Prostate gland (tissue), 2 donors: ENCODE measurements around the gene EN1.

Experiments used
- CTCF ChIP-seq, 4 experiments: fragments of 200-600 bp in 2 of 4; fragments of 450-650 bp in 2 of 4; sonication (generic) in 2 of 4; IDR thresholded peaks; 1 replicate in 3 of 4; 2 replicates in 1 of 4; pipeline ENCODE4 v1.5.1; 2016 to 2019; ENCODE audit warnings: antibody characterized with exemption in 4 of 4, mild to moderate bottlenecking in 2 of 4, moderate library complexity in 2 of 4
- POLR2A ChIP-seq: fragments of 450-650 bp; IDR thresholded peaks from one replicate; pipeline ENCODE4 v1.6.1; 2016; ENCODE audit warnings: antibody characterized with exemption, mild to moderate bottlenecking
- POLR2AphosphoS5 ChIP-seq: sonication (generic); formaldehyde crosslinking; IDR thresholded peaks from one replicate; pipeline ENCODE4 v1.6.1; 2017; ENCODE audit warnings: antibody characterized with exemption

DNA sequence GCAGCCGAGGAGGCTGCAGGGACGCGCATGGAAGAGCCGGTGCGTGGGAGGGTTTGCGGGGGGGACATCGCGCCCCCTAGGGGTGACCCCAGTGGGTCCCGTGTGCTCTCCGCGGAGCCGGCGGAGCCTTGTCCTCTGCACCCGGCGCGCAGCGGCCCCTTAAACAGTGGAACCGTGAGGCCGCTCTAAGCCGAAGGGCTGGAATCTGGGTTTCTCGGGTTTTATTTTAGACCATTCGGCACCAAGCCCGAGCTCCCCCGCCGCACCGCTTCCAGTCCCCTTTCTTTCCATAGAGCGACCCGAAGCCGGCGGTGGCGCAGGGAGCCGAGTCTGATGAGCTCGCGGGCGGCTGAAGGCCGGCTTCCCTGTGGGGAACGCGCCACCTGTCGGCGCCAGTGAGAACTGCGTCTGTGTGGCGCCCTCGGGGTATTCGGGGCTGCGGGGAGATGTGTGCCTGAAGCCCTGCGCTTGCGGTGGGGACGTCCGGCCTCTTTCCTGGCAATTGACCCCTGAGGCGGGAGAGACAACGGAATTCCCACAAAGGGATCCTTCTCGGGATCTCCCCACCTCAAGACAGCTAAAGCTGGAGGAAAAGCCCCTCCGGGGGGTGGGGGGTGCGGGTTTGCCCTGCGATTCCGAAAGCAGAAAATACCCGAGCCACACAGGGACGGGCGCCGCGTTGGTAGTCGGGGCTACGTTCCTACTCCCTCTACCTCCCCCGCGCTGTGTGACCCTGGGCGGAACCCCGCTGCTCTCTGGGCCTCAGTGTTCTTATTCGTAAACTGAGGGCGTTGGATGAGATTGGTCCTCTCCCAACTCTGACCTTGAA is 8.2 kb upstream of the EN1 start:
- TF ChIP-seq CTCF (IDR thresholded peaks at IDR 0.05) (peak; percentile 87 to 94 (median 92)), POLR2A (no peak), POLR2AphosphoS5 (peak; percentile 44)
